ENCODE data around the gene FERMT3. TPM values are rescaled to one million over a fixed set of nuclear protein-coding genes. Genes with fewer than 3 reads are reported as not detected.

FERMT3 gene
- polyA plus RNA-seq, 1 of the 3 experiments (the other 2 are of a cell fraction): 1.4 TPM

- no peak for TF ChIP-seq PBX3 (IDR thresholded peaks at IDR 0.05)
- no peak for TF ChIP-seq MXI1 (IDR thresholded peaks at IDR 0.05; ENCODE audit: low read depth, low read length)
- TF ChIP-seq NFIC (IDR thresholded peaks at IDR 0.05; ENCODE audit: borderline replicate concordance): no peak
- no peak for TF ChIP-seq TCF12 (IDR thresholded peaks at IDR 0.05)
- TF ChIP-seq RFX5 (IDR thresholded peaks at IDR 0.05; ENCODE audit: low read length): no peak
- no peak for TF ChIP-seq GABPA (IDR thresholded peaks at IDR 0.05; ENCODE audit: low read depth)
- no peak for TF ChIP-seq NRF1 (IDR thresholded peaks at IDR 0.05; ENCODE audit: low read depth, low read length)
These were observed 14.1 kb upstream of the FERMT3 start (continued) for GRCh38 chr11:64192434-64192833.

- Histone ChIP-seq H3K9me2 (no peaks in the 10 kb centered on the region), H3K36me3 (replicated peaks in 1 of 2; ENCODE audit: control insufficient read depth in 1 of 2, insufficient read depth in 2 of 2, low read length in 1 of 2) (peaks cover 65 to 80% of the 10 kb centered on the region in 2 experiments), H3K4me1 (ENCODE audit: control insufficient read depth in 1 of 2, insufficient read depth in 2 of 2, low read depth in 1 of 2, low read length in 1 of 2) (no peaks in the 10 kb centered on the region), H4K20me1 (ENCODE audit: insufficient read depth) (peaks cover 16% of the 10 kb centered on the region), H3K9ac (no peak overlapping the region), H3K27ac (ENCODE audit: low read depth in 2 of 2, low read length in 1 of 2) (no peak overlapping the region), H3K27me3 (ENCODE audit: insufficient read depth) (no peaks in the 10 kb centered on the region), H3K4me2 (no peak overlapping the region), H3F3A (replicated peaks; ENCODE audit: insufficient read depth) (peaks cover 17% of the 10 kb centered on the region), H3K9me3 (no peaks in the 10 kb centered on the region), H3K4me3 (ENCODE audit: low read depth in 2 of 2, low read length in 1 of 2) (no peak overlapping the region), H2AFZ (ENCODE audit: low read depth) (no peak overlapping the region), H3K79me2 (ENCODE audit: insufficient read depth) (peaks cover 13% of the 10 kb centered on the region)
- ChIA-PET POLR2A (interaction anchor here (1.6 kb wide), 1 partner anchor 10 kb away, joined by 3 read pairs; the partner anchor contains the start of gene FERMT3), CTCF (interaction anchor here (2.2 to 2.3 kb wide), 2 partner anchors 8 to 11 kb away, joined by 5 to 12 read pairs; partner anchors contain the start of gene STIP1)
- no peak for DNase-seq
- TF ChIP-seq FOSL2 (IDR thresholded peaks at IDR 0.05; ENCODE audit: borderline replicate concordance, low read depth): no peak
- 93% methylated on average over 9 of the region's 9 CpGs for WGBS (ENCODE audit: low lambda C conversion rate)
These were observed 9.9 kb upstream of the FERMT3 start for GRCh38 chr11:64196626-64197025.

GRCh38 chr11:64198511-64198910 is 8.0 kb upstream of the FERMT3 start:
- Histone ChIP-seq H3K4me1 (ENCODE audit: control insufficient read depth in 1 of 2, insufficient read depth in 2 of 2, low read depth in 1 of 2, low read length in 1 of 2) (no peaks in the 10 kb centered on the region), H3K27ac (ENCODE audit: low read depth in 2 of 2, low read length in 1 of 2) (no peak overlapping the region), H3K79me2 (ENCODE audit: insufficient read depth) (peaks cover 13% of the 10 kb centered on the region; the same call in 1 of the 2 replicates), H3K36me3 (replicated peaks in 1 of 2; ENCODE audit: control insufficient read depth in 1 of 2, insufficient read depth in 2 of 2, low read length in 1 of 2) (peaks cover 70 to 78% of the 10 kb centered on the region in 2 experiments), H2AFZ (ENCODE audit: low read depth) (no peak overlapping the region), H3K9ac (no peak overlapping the region), H3F3A (replicated peaks; ENCODE audit: insufficient read depth) (peaks cover 26% of the 10 kb centered on the region), H4K20me1 (ENCODE audit: insufficient read depth) (0 out of 2 replicates have a peak, but pooled peaks cover under 1% of the 10 kb centered on the region), H3K4me2 (no peak overlapping the region), H3K4me3 (ENCODE audit: low read depth in 2 of 2, low read length in 1 of 2) (no peak overlapping the region), H3K27me3 (ENCODE audit: insufficient read depth) (no peaks in the 10 kb centered on the region), H3K9me2 (no peaks in the 10 kb centered on the region), H3K9me3 (no peaks in the 10 kb centered on the region)
- CTCF ChIA-PET: interaction anchor here (0.9 to 2.2 kb wide), 2 partner anchors 13 to 106 kb away, joined by 3 to 5 read pairs; partner anchors contain the start of gene STIP1
- whole genome bisulfite sequencing (ENCODE audit: low lambda C conversion rate): 100% methylated on average over 2 of the region's 2 CpGs
- TF ChIP-seq USF2 (IDR thresholded peaks at IDR 0.05; ENCODE audit: borderline replicate concordance, low read depth, low read length): no peak
- TF ChIP-seq USF1 (IDR thresholded peaks at IDR 0.05; ENCODE audit: borderline replicate concordance, low read depth): no peak
- TF ChIP-seq MXI1 (IDR thresholded peaks at IDR 0.05; ENCODE audit: low read depth, low read length): no peak
- TF ChIP-seq RXRA (IDR thresholded peaks at IDR 0.05; ENCODE audit: borderline replicate concordance, low read depth): no peak
- no peak for TF ChIP-seq RAD21 (IDR thresholded peaks at IDR 0.05; ENCODE audit: low read length)
- TF ChIP-seq RCOR1 (IDR thresholded peaks at IDR 0.05; ENCODE audit: low read length): no peak
- TF ChIP-seq GATA2 (CRISPR knock-in tag; IDR thresholded peaks at IDR 0.05): no peak
- no peak for TF ChIP-seq CHD2 (IDR thresholded peaks at IDR 0.05; ENCODE audit: low read length, partially characterized antibody)
- TF ChIP-seq TCF12 (IDR thresholded peaks at IDR 0.05): no peak
- no peak for TF ChIP-seq EZH2phosphoT487 (IDR thresholded peaks at IDR 0.05; ENCODE audit: borderline replicate concordance, low read depth)
- TF ChIP-seq TEAD4 (IDR thresholded peaks at IDR 0.05; ENCODE audit: borderline replicate concordance, insufficient read depth): no peak
- no peak for TF ChIP-seq MEF2A (IDR thresholded peaks at IDR 0.05; ENCODE audit: borderline replicate concordance, low read depth)
- TF ChIP-seq RFX5 (IDR thresholded peaks at IDR 0.05; ENCODE audit: low read length): no peak
- no peak for TF ChIP-seq IRF3 (IDR thresholded peaks at IDR 0.05; ENCODE audit: low read depth, low read length)
- no peak for TF ChIP-seq SMC3 (IDR thresholded peaks at IDR 0.05; ENCODE audit: low read depth, low read length)
- TF ChIP-seq ZBTB33 (IDR thresholded peaks at IDR 0.05; ENCODE audit: borderline replicate concordance, low read depth): no peak
- POLR2A ChIA-PET: no interaction called here
- DNase-seq: no peak

Data from SK-N-SH (cell line).